ENCODE results near the gene DNAH6.
"Not testable (repeated sequence)": the region's sequence is repeated elsewhere in the genome, so short reads cannot be mapped to it uniquely, and the experiment has no call there.

The DNAH6 gene

DNA sequence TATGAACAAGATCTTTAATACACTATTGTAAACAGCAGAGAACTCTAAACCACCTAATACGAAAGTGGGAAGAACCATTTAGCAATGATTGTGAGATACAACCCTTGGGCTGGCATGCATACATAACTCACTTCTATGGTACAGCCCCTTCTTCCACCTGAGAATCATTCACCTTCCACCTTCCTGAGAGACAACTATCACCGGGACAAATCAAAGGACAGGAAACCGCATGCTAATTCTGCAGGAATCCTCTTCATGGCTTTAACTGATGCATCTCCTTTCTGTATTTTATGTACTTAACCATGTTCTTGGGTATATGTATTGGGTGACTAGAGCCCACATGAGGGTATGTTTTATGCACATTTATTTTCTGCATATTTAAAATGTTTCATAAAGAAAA, 241.3 kb downstream of the DNAH6 start:
- TF ChIP-seq CTCF (conservative IDR thresholded peaks at IDR 0.05; ENCODE audit: low read depth, low read length) = no peak
- no peak for DNase-seq (ENCODE audit: low read depth)

GRCh38 chr2:84766791-84767190, 250.5 kb downstream of the DNAH6 start:
- DNase-seq (ENCODE audit: low read depth) = no peak
- no peak for TF ChIP-seq CTCF (conservative IDR thresholded peaks at IDR 0.05; ENCODE audit: low read depth, low read length)
- H3K4me3 ChIP-seq (ENCODE audit: low read length) = no peak overlapping the region

More for the DNA sequence above, 241.3 kb downstream of the DNAH6 start:
- no peak overlapping the region for H3K4me3 ChIP-seq (ENCODE audit: low read length)

- TF ChIP-seq CTCF (conservative IDR thresholded peaks at IDR 0.05; ENCODE audit: low read depth, low read length) = no peak
- no peak overlapping the region for H3K4me3 ChIP-seq (ENCODE audit: low read length)
- no peak for DNase-seq (ENCODE audit: low read depth)
Observed at GRCh38 chr2:84768840-84769239, 252.5 kb downstream of the DNAH6 start.

DNA sequence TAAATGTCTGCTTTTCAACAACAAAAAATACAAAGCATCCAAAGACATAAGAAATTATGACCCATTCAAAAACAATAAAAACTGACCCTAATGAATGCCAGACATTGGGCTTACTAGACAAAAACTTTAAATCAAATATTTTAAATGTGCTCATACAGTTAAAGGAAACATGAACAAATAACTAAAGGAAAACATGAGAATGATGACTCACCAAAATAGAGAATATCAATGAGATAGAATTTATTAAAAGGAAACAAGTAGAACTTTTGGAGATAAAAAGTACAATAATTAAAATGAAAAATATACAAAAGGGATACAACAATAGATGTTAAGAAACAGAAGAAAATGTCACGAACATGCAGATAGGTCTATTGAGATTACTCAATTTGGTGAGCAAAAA, 254.0 kb downstream of the DNAH6 start:
- TF ChIP-seq CTCF (conservative IDR thresholded peaks at IDR 0.05; ENCODE audit: low read depth, low read length) = no peak
- no peak overlapping the region for H3K4me3 ChIP-seq (ENCODE audit: low read length)
- DNase-seq (ENCODE audit: low read depth) = no peak

DNA sequence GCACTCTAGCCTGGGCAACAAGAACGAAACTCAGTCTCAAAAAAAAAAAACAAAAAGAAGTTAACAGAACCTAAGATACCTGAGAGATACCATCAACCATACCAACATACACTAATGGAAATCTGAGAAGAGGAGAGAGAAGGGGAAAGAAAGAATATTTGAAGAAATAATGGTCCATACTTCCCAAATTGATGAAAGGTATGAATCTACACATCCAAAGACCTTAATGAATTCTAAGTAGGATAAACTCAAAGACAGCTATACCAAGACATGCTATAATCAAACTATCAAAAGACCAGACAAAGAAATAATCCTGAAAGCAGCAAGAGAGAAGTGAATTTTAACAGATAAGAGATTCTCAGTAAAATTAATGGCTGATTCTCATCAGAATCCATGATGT, 255.0 kb downstream of the DNAH6 start:
- no peak overlapping the region for H3K4me3 ChIP-seq (ENCODE audit: low read length)
- no peak for TF ChIP-seq CTCF (conservative IDR thresholded peaks at IDR 0.05; ENCODE audit: low read depth, low read length)
- no peak for DNase-seq (ENCODE audit: low read depth)

DNA sequence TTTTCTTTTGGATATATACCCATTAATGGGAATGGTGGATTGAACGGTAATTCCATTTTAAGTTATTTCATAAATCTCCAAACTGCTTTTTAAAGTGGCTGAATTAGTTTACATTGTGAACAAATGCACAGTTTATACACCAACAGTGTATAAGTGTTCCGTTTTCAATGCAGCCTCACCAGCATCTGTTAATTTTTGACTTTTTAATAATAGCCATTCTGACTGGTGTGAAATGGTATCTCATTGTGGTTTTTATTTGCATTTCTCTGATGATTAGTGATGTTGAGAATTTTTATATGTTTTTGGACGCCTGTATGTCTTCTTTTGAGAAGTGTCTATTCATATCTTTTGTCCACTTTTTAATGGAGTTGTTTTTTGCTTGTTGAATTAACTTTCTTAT, 257.3 kb downstream of the DNAH6 start:
- DNase-seq (ENCODE audit: low read depth); H3K4me3 ChIP-seq (ENCODE audit: low read length): not testable (repeated sequence)

DNA sequence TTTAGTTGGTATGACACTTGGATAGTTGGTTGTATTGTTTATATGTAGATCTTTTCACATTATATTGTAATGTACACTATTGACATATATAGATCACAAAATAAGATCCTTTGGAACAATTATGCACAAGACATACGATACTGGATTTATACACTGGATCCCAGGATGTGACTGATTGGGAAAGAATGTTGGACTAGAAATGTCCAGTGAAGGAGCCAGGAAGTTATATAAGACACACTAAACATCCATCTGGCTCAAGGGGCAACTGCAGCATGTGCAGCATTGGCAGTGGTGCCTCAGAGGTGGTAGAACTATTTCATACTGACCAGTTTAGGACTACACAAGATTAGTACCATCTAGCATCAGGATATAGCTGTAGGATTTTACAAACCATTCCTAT, 259.7 kb downstream of the DNAH6 start:
- no peak overlapping the region for H3K4me3 ChIP-seq (ENCODE audit: low read length)
- DNase-seq (ENCODE audit: low read depth) = no peak
- TF ChIP-seq CTCF (conservative IDR thresholded peaks at IDR 0.05; ENCODE audit: low read depth, low read length) = no peak

Measured in retinal pigment epithelial cell (primary cell).